GM15510 (cell line): ENCODE measurements around the gene ZNF268.

Experiments used
- POLR2A ChIP-seq: IDR thresholded peaks from 3 replicates; pipeline ENCODE4 v1.6.1; 2011; ENCODE audit warnings: borderline replicate concordance; ENCODE audit not compliant: insufficient read length; ENCODE audit errors: extremely low read depth

ZNF268 gene

GRCh38 chr12:133251732-133252131 lies 70.4 kb downstream of the ZNF268 start:
- no peak for TF ChIP-seq POLR2A

- TF ChIP-seq POLR2A: no peak
These were observed 75.0 kb downstream of the ZNF268 start for GRCh38 chr12:133256321-133256720.

- no peak for TF ChIP-seq POLR2A
These were observed 82.9 kb downstream of the ZNF268 start for GRCh38 chr12:133264173-133264572.
